ENCODE data around the gene COQ8B. TPM values are rescaled to one million over a fixed set of nuclear protein-coding genes. Genes with fewer than 3 reads are reported as not detected.
A peak's percentile ranks its signal among the peaks of the same experiment; 100 is the strongest.

COQ8B gene
- total and polyA plus RNA-seq, 2 of the 4 experiments (the other 2 are of a cell fraction): 14.9 to 23.2 TPM

GRCh38 chr19:40717880-40718773 lies 1.4 kb upstream of the COQ8B start:
- H3K18ac ChIP-seq (ENCODE audit: low read depth, low read length): peak overlapping the region; percentile 6; the same call in 1 of the 2 replicates
- ATAC-seq (ENCODE audit: low read depth) (no peak), DNase-seq (peak; percentile 15)
- H3K4me1 ChIP-seq (ENCODE audit: control insufficient read depth, insufficient read depth, low read length): peaks cover 11% of the 10 kb centered on the region
- in situ Hi-C loops (cut with MboI; ENCODE audit: low sequenced_read_pairs): no loop called here
- H3K27ac ChIP-seq (ENCODE audit: insufficient read depth, low read length): peak overlapping the region; percentile 96
- H2BK20ac ChIP-seq (ENCODE audit: low read depth, low read length): no peak overlapping the region; the same call in 1 of the 2 replicates
- peak overlapping the region; percentile 86 for H3K14ac ChIP-seq (replicated peaks; ENCODE audit: low read depth, low read length)
- WGBS, 2 experiments (ENCODE audit: extremely low coverage in 2 of 2, insufficient read length in 1 of 2): 12% methylated on average over 8 of the region's 20 CpGs; no CpG with 5 or more reads in 1 of the 2 experiments
- dilution Hi-C loops (cut with HindIII; ENCODE audit: low sequenced_read_pairs, unreplicated experiment): no loop called here
- peak overlapping the region; percentile 49 for H2BK120ac ChIP-seq (ENCODE audit: low read depth, low read length)
- 0 out of 3 replicates have a peak overlapping the region, but pooled peaks have one; percentile 19 for H2BK15ac ChIP-seq (ENCODE audit: low read depth, low read length)
- peak; percentile 56; the same call in 1 of the 2 replicates for TF ChIP-seq POLR2A (IDR thresholded peaks at IDR 0.05; ENCODE audit: low read depth, low read length)
- 0 out of 2 replicates have a peak, but pooled peaks have one; percentile 7 for TF ChIP-seq NFE2L2 (IDR thresholded peaks at IDR 0.05; ENCODE audit: low read depth, low read length)
- TF ChIP-seq RCOR1 (IDR thresholded peaks at IDR 0.05; ENCODE audit: insufficient replicate concordance, low read length): no peak
- no peak for TF ChIP-seq CTCF (conservative IDR thresholded peaks at IDR 0.05; ENCODE audit: low read depth, low read length)
- TF ChIP-seq MAFK (IDR thresholded peaks at IDR 0.05; ENCODE audit: low read depth, low read length): peak; percentile 37; the same call in 1 of the 2 replicates
- TF ChIP-seq RAD21 (IDR thresholded peaks at IDR 0.05; ENCODE audit: low read length): no peak
- no peak for TF ChIP-seq FOS (IDR thresholded peaks at IDR 0.05; ENCODE audit: low read depth, low read length)
- TF ChIP-seq MXI1 (IDR thresholded peaks at IDR 0.05; ENCODE audit: borderline replicate concordance, low read depth, low read length): no peak; the same call in 1 of the 2 replicates
- H3K9me1 ChIP-seq (ENCODE audit: insufficient read depth, low read length): peaks cover 16% of the 10 kb centered on the region; the same call in 1 of the 2 replicates
- peak overlapping the region; percentile 69 for H3K4ac ChIP-seq (ENCODE audit: low read depth, low read length)
- peak overlapping the region; percentile 97 for H3K23ac ChIP-seq (ENCODE audit: low read depth, low read length)
- H2AK5ac ChIP-seq (ENCODE audit: low read depth, low read length): peak overlapping the region; percentile 86
- no TSS peak for BruUV-seq (replicated peaks)
- peak overlapping the region; percentile 91 for H3K4me2 ChIP-seq (ENCODE audit: low read depth, low read length)
- peak overlapping the region; percentile 84; the same call in 1 of the 2 replicates for H4K5ac ChIP-seq (ENCODE audit: low read depth, low read length)
- H4K91ac ChIP-seq (ENCODE audit: insufficient read depth, low read depth, low read length): peak overlapping the region; percentile 77
- H3K9ac ChIP-seq (ENCODE audit: low read depth, low read length): peak overlapping the region; percentile 97
- ChIA-PET CTCF (interaction anchor here (0.9 kb wide), 1 partner anchor 27 kb away, joined by 4 read pairs; no protein-coding TSS in a partner anchor), POLR2A (ENCODE audit: unreplicated experiment) (no interaction called here)
- H3K27me3 ChIP-seq (ENCODE audit: control insufficient read depth, insufficient read depth, low read length): no peaks in the 10 kb centered on the region
- peaks cover 20% of the 10 kb centered on the region; the same call in 1 of the 2 replicates for H4K20me1 ChIP-seq (ENCODE audit: insufficient read depth, low read length)
- peak overlapping the region; percentile 79; the same call in 1 of the 2 replicates for H3K56ac ChIP-seq (ENCODE audit: extremely low read depth, insufficient read depth, low read length)
- intact Hi-C loops (cut with micrococcal nuclease): loop anchor here (2.0 to 5.0 kb wide), 2 partner anchors 33 to 79 kb away; partner anchors contain the start of genes ACTMAP, EGLN2 and SNRPA
- peak overlapping the region; percentile 90 for H2AK9ac ChIP-seq (replicated peaks; ENCODE audit: low read depth, low read length, poor library complexity)
- H2AFZ ChIP-seq (replicated peaks; ENCODE audit: low read length, poor library complexity): peak overlapping the region; percentile 82
- H4K8ac ChIP-seq (ENCODE audit: low read depth in 2 of 2, low read length in 2 of 2): peak overlapping the region; percentile 55 to 70; a peak in 2 of 4 replicates
- H3K79me1 ChIP-seq (ENCODE audit: low read depth in 1 of 2, low read length in 2 of 2): peaks cover 17 to 68% of the 10 kb centered on the region in 2 experiments
- peaks cover 8% of the 10 kb centered on the region; the same call in 1 of the 2 replicates for H3K36me3 ChIP-seq (ENCODE audit: control insufficient read depth, insufficient read depth, low read length)
- no peaks in the 10 kb centered on the region for H3K9me3 ChIP-seq (ENCODE audit: control insufficient read depth, insufficient read depth, low read length)
- H2BK5ac ChIP-seq (ENCODE audit: low read depth, low read length, poor library complexity, severe bottlenecking): peak overlapping the region; percentile 83
- peak overlapping the region; percentile 86 for H3K4me3 ChIP-seq (ENCODE audit: insufficient read depth, low read depth, low read length)

Measured in IMR-90 (cell line).